GM19025 (cell line): ENCODE data around the gene CDH1.

Experiments
- ATAC-seq: cut with Tn5 transposase; IDR thresholded peaks from one replicate; pipeline ENCODE4 v1.9.1; 2021; ENCODE audit warnings: mild to moderate bottlenecking, low read depth, moderate library complexity; ENCODE audit not compliant: unreplicated experiment

The CDH1 gene

DNA sequence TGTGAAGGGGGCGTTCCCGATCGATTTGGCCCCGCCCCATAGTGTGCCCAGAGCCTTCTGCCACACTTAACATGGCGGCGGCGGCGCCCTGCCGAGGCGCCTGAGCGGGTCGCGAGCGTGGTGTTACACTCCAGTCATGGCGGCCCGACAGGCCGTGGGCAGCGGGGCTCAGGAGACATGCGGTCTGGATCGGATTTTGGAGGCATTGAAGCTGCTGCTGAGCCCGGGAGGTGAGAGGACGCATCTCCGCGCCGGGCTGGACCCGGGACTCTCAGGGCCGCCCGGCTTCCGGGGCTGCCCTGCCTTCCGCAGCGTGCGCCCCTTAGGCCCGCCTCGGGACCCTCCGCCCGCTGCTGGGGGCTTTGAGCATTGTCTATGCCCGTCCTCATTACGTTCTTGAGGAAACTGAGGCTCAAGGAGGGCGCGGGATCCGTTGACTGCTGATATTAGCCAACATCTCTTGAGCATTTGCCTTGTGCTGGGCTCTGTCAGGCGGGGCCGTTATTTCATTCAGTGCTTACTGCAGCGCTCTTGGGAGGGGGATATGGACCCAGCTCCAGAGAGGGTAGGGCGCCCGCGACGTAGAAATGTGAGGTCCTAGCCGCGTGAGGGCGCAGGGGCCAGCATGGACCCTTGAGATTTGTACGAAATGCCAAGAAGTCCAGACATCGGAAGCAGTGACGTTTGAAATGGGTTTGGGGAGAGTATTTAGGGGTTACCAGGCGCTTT is 106.6 kb downstream of the CDH1 start, which contains the start of gene TANGO6:
TANGO6 (plus strand) TSS at position 50 of the 729 bp plus-strand sequence; CDS start at position 137, 87 bp downstream.
- peak; percentile 87 for ATAC-seq

GRCh38 chr16:68844211-68844564 is 107.1 kb downstream of the CDH1 start:
- no peak for ATAC-seq

DNA sequence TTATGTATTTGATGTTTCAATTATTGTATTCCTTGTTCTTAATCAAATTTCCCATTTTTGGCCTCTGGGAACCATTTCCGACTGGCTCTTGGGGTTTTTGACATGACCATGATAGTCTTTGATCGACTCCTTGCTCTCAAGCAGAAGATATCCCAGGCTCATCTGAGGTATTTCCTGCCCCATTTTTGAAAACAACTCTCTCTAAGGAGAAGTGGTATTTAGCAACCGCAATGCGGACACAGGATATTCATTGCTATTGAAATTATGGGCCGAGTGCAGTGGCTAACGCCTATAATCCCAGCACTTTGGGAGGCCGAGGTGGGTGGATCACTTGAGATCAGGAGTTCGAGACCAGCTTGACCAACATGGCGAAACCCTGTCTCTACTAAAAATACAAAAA is 111.7 kb downstream of the CDH1 start:
- no peak for ATAC-seq

DNA sequence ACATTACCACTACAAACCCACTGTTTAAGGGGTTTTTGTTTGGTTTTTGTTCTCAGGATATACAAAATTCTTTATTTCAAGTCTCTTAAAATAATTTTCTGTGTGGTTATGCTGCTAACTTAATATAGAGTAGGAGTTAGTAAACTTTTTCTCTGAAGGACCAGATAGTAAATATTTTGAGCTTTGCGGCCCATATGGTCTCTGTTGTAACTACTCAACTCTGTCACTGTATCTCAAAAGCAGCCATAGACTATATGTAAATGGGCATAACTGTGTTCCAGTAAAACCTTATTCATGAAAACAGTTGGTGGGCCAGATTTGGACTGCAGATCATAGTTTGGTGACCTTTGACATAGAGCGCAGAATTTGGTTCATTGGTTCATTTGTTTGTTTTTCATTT is 113.4 kb downstream of the CDH1 start:
- ATAC-seq, result no peak

DNA sequence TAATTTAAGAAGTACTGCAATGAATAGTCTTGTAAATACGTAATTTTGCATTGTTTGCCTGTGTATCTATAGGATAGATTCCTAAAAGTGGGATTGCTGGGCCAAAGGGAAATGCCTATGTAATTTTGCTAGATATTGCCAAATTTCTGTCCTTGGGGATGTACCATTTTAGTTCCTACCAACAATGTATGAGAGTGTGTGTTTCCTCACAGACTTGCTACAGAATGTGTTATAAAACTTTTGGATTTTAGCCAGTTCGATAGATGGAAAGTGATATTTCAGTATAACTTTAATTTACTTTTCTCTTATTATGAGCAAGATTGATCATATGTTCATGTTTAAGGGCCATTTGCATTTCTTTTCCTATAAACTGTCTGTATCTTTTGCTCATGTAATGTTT is 114.5 kb downstream of the CDH1 start:
- ATAC-seq, result no peak

- no peak for ATAC-seq
Measured at GRCh38 chr16:68857479-68857878, 120.4 kb downstream of the CDH1 start.

DNA sequence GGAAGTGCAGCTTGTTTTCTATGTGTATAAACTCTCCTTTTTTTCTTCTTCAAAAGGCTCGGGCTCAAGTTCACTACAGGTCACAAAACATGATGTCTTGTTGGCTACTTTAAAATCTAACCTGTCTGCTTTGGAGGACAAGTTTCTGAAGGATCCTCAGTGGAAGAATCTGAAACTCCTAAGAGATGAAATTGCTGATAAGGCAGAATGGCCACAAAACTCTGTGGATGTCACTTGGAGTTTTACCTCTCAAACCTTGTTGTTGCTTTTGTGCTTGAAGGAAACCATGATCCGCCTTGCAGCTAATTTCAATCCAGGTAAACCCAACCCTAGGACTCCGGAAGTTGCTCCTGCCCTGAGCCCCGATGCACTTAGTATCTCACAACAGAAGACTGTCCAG is 122.7 kb downstream of the CDH1 start:
- ATAC-seq, result no peak

DNA sequence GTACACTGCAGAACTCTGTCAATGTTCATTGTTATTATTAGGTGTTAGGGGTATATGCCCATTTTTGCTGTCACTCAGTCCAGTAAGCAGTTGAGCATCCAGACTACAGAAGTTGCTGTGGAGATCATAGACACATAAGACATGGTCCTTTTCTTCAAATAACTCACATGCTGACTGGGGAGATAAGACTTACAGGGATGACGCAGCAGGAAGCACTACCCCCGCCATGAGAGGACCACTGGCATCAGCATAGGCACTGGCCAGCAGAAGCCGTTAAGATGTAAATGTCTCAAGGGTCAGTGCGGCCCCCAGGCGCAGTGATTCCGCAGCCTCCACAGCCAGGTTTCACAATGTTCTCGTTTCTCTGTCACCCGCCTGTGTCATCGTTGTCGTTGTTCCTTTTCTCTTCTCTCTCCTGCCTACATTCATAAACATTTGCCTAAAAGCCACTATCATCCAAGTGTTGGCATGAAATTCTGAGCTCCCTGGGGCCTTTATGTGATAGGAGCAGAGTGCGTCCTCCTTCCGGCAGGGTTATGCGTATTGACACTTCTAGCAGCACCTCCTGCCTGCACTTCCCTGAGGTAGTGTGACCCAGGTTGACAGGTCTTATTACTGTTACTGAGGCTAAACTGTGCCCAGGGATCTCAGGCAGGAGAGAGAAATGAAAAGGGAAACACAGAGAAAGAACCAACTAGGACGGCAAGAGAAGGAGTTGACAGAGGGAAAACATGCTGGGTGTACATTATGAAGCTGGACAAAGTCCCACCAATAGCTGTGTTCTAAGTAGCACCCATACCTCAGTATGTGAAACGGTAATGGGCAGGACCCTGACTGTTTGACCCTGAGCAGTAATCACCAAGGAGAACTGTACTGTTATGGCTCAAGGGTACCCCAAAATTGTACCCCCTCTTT is 124.1 kb downstream of the CDH1 start:
- no peak for ATAC-seq

GRCh38 chr16:68866933-68867332 is 129.8 kb downstream of the CDH1 start:
- ATAC-seq, result no peak

DNA sequence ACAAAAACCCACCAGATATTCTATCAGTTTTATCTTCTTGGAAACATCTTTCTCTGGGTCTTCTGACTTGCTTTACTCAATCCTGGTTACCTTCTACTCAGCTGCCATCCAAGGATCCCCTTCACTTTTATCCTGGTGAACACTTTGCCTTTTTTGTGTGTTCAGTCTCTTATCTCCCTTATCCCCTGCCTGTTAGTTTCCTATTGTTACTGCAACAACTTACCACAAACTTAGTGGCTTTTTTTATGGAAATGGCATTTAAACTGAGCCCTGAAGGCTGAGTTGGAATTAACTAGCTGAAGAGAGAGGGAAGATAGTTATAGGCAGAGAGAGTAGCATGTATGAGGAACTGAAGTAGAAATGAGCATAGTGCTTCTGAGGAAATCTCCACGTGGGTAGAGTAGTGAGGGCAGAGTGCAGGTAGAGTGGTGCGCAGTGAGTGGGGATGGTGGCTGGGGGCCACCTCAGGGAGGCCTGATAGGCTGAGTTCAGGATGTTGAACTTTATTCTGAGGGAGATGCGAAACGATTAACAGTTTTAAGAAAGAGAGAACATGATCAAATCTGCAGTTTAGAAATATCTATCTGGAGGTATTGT is 132.5 kb downstream of the CDH1 start:
- no peak for ATAC-seq

DNA sequence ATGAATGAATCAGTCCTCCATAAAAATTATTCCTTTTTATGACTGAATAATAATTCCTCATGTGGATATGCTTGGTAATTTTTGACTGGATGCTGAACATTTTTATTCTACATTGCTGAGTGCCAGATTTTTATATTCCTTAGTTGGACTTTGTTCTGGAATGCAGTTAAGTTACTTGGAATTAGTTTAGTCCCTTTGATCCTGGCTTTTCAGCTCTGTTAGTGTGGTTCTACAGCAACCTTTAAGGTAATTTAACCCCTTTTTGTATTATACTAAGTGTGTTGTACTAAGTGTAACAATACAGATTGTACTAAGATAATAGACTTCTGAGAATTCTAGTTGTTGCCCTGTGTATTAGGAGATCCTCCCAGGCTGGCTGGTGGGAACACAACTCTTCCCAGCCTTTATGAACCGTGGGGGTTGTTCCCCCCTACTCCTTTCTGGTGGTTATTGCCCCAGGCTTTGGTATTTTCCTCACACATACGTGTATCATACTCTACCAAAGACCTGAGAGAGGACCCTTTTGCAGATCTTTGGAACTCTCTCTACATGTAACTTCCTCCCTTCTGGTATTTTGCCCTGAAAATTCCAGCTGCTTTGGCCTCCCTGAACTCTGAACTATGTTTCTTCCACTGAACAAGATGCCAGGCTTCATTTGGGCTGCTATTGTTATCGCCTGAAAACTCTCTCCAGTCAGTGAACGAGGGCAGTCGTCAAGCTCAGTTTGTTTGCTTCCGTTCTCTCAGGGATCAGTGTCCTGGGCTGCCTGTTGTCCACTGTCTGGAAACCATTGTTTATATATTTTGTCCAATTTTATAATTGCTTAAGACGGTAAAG is 136.8 kb downstream of the CDH1 start:
- ATAC-seq, result no peak

DNA sequence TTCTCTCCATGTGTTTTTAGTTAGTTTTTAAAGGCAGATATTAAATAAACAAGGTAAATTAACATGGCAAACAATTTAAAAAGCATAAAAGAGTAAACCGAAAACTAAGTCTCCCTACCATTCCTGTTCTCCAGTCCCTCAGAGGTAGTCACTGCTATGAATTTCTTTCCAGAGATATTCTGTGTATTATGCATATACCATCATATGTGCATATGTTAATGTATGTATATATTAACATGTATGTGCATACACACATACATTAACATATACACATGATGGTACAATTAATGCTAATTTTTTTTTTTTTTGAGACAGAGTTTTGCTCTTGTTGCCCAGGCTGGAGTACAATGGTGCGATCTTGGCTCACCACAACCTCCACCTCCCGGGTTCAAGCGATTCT is 138.8 kb downstream of the CDH1 start:
- ATAC-seq, result no peak

GRCh38 chr16:68883685-68884084 is 146.6 kb downstream of the CDH1 start:
- ATAC-seq, result no peak

DNA sequence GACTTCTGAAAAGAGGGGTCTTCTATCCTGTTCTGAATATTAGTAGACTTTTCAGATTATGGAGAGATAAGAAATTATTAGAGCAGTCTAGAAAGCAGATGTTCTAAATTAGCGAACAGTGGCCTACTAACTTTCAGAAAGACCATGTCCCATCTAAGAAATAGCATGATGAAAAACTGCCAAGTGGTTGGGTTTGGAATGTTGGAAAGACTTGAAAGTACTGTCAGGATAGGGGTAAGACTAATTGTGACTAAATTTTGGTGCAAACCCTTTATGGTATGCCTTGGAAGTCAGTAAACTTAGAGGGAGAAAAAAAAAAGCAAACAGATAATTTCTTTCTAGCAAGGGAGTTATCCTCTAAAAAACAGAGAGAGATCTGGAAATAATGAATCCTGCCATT is 147.3 kb downstream of the CDH1 start:
- no peak for ATAC-seq
